GM21423 (cell line): Measurements from ENCODE around the gene ADARB2.

ENCODE experiments used
- ATAC-seq: cut with Tn5 transposase; IDR thresholded peaks from one replicate; pipeline ENCODE4 v1.9.1; 2021; ENCODE audit warnings: mild to moderate bottlenecking, moderate library complexity; ENCODE audit not compliant: unreplicated experiment

Gene ADARB2

DNA sequence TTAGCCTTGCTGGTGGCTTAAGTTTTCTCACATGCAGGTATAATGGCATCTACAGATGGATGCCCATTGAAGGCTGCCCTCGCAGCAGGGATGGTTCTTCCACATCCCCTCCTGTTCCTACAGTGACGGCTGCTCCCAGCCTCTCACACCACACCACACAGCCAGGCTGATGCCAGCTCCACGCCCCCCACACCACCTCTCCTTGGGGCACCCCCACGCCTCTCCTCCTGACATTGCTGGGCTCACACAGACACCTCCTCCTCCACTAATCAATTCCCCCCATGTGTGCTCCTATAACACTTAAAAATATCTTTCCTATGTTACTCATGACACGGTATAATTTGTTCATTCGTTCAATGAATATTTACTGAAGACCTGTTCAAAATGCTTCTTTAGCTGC lies 437.1 kb downstream of the ADARB2 start:
- no peak for ATAC-seq

GRCh38 chr10:1299041-1299726 lies 438.1 kb downstream of the ADARB2 start:
- ATAC-seq, result no peak

GRCh38 chr10:1297566-1298301 lies 439.6 kb downstream of the ADARB2 start:
- no peak for ATAC-seq

DNA sequence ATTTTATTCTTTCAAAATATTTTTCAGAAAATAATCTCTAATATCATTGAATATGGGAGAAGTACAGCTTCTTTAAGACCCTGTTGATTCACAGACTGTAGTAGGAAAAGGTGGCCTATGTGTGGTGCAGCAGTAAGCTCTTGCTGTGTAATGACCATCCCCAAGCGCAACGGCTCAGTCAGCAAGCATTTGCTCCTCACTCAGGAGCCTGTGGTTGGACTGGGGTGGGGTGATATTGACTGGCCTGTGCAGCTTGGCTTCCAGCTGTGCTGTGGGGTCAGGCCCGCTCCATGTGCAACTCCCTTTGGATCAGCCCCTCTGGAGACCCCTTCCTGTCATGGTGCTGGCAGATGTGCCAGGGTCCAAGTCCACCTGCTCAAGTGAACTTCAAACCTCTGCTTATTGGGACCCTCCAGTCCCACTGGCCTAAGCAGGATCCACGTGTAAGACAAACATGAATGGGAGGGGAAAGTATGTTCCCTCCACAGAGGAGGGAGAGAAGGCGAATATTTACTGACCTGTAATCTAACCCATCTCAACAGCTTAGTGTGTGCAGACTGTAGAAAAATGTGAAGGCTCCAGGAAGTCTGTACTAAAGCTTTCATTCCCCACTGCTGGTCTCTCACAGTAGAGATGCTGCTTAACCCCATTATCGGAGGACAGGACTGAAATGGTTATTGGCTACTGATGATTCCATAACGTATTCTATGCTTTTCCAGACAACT lies 441.4 kb downstream of the ADARB2 start:
- no peak for ATAC-seq

GRCh38 chr10:1294748-1295147 lies 442.6 kb downstream of the ADARB2 start:
- no peak for ATAC-seq

DNA sequence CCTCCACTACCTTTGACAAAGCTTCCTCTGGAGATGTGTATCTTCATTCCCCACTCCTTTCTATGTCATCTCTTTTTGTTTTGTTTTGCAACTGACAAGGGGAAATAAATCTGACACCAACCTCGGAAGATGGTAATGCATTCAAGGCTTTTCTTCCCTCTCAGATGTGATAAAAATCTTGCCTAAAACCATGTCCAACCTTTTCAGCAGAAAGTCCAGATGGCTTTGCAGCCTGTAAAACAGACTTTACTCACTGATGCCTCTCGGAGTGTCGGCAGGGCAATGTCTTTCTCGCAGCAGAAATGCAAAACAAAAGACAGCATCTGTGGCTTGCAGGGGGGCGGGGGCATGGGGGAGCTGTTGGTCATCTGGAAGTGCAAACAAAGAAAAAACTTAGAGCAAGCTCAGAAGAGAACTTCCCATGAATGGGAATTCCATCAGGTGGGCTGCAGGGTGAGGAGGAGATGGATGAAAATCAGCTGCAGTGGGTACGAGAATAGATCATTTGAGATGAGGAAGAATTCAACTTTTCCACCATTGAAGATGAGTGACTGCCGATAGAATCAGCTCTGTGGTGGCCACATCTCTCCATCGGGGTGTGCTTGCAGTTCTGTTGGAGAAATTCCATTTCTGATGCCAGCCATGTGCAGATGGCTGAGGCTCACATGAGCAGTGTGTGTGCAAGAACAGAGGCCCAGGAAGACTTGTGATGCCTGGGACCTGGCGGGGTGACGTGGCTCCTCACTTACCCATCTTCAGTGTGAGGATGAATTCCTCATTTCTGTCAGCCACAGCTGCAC lies 443.5 kb downstream of the ADARB2 start:
- no peak for ATAC-seq

DNA sequence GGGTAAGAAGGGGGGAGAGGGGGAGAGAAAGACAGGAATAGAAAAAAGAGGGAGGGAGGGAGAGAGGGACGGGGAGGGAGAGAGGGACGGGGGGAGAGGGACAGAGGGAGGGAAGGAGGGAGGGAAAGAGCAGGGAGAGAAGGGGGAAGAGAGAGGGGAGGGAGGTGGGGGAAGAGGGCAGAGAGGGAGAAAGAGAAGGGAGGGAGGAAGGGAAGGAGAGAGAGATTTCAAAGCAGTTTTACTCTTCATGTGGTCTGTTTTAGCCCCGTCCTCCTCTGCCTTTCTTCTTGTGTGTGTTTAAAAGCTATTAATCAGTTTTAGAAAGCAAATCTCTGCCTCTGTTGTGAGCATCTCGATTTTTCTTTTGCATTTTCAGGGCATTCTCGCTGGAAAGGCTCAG lies 444.2 kb downstream of the ADARB2 start:
- ATAC-seq, result no peak

DNA sequence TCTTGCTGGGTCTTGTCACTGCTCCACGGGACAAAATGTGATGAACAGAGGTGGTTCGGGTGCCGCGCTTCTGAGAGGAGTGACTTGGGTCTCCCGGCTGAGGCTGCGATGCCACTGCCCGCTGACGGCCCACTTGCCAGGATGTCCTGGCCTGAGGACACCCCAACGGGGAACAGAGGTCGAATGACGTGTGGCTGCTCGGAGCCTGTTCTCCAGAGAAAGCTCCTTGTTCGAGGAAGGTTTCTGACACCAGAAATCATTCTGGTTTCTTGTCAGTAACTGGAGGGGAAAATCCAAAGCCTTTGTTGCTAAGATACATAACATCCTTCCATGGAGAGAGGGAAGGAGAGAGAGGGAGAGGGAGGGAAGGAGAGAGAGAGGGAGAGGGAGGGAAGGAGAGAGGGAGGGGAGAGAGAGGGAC lies 444.7 kb downstream of the ADARB2 start:
- ATAC-seq, result no peak

DNA sequence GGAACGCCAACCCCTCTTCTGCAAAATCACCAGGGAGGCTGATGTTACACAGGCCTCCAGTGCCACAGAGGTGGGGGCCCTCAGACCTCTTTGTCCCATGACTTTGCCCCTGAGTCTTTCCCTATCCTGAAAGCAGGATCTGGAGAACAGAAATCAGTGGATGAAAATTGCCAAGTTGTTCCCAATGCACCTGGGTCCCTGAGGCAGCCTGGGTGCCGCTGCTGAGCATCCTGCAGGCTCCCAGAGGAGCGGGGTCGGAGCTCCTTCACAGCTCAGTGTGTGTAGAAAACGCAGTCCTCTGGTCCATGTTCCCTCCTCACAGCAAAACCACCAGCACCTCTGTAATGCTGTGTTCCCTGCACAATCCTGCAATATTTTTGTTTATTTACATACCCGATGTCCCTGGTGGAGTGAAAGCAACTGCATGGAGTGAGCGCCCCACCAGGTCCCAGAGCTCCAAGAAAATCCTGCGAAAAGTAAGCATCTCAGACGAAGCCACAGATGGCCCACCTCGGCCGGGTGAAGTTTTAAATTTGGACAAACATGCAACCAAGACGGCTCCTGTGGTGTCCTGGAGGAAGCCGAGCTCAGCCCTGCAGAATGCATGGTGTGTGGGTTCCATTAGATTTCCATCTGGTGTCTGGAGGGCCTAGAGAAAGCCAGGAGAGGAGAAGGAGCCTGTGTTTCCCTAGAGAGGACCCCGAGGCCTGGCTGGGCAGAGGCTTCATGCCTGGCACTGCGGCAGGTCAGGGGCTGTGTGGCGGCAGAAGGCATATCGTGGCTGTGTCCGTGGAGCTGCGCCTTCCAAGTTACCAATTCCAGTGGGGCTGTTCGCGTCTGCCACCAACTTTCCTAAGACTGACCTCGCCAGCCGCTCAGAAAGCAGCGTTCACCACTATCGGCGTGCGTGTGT lies 445.9 kb downstream of the ADARB2 start:
- no peak for ATAC-seq

- ATAC-seq, result no peak
Observed at GRCh38 chr10:1290071-1290471, 447.3 kb downstream of the ADARB2 start.

GRCh38 chr10:1289591-1289990 lies 447.7 kb downstream of the ADARB2 start:
- no peak for ATAC-seq

- ATAC-seq, result no peak
Observed at GRCh38 chr10:1287971-1288401, 449.3 kb downstream of the ADARB2 start.

DNA sequence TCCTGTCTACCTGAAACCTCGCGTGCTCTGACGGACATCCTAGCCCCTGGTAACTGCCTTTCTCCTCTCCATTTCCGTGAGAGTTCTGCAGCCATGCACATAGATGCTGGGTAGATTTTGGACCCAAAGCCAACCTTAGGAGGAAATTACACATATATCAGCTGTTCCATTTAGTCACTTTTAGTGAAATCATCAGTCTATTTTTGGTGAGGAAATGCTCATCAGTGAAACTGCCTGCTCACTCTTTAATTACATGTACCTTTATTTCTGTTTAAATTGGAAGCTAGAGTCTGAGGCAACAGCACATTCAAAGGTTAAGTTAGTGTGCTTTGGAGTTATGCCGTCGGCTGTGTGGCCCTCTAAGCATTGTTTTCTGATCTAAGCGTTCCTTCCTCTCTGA lies 449.8 kb downstream of the ADARB2 start:
- no peak for ATAC-seq

- no peak for ATAC-seq
Observed at GRCh38 chr10:1284076-1284475, 453.2 kb downstream of the ADARB2 start.

DNA sequence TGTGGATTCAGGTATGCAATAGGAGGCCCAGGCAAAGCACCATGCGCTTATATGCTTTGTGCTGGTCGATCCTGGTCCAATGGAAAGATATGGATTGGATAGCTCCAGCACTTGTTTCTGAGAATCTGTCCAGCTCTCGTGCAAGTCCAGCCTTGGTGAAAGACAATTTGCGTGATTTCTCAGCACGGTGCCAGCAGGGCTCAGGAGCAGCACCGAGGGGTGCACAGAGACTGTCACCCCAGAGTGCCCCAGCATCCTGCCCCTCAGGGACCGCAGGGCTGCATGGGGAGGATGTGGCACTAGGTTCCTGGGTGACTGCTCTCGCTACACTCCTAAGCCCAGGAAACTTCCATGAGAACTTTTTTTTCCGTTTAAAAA lies 455.9 kb downstream of the ADARB2 start:
- ATAC-seq, result no peak

DNA sequence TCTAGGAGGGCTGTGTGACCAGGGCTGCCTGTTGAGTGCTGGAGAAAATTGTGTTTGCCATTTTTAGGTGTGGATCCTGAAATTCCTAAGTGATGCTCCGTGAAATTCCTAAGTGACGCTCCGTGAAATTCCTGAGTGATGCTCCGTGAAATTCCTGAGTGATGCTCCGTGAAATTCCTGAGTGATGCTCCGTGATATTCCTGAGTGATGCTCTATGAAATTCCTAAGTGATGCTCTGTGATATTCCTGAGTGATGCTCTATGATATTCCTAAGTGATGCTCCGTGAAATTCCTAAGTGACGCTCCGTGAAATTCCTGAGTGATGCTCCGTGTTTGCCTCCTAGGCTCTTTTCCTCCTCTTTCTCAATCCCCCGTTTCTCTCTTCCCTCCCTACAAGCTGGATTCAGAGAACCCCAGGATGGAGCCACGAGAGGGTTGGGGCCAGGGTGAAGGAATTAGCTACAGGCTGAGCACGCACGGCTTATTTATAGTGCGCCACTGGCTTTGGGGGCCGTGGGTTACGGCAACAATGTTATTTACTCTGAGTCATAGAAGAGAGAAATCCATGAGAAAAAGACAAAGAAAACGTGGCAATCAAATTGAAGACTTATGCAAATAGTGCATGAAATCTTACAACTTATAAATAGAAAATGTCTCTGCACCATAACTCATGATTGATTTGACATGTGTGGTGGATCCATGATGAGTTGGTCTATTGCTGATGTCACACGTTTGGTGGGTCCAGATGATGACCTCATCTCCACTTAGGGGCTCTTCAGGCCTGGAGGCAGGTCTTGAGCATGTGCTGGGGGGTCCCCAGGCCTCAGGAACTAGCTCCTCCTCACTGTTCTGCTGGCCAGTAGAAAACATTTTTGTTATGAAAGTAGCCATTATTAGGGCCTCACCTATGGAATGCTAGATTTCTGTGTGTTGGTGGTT lies 456.6 kb downstream of the ADARB2 start:
- ATAC-seq, result no peak

DNA sequence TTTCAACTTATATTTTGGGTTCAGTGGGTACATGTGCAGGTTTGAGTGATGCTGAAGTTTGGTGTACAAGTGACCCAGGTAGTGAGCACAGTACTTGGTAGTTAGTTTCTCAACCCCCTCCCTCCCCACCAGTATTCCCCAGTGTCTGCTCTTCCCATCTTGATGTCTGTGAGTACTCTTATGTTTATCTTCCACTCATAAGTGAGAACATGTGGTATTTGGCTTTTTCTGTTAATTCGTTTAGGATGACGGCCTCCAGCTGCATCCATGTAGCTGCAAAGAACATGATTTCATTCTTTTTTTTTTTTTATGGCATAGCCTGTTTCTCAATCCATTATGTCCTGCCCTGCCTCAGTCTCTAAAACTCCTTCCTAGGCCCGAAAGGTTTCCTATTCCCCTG lies 459.0 kb downstream of the ADARB2 start:
- ATAC-seq, result no peak

DNA sequence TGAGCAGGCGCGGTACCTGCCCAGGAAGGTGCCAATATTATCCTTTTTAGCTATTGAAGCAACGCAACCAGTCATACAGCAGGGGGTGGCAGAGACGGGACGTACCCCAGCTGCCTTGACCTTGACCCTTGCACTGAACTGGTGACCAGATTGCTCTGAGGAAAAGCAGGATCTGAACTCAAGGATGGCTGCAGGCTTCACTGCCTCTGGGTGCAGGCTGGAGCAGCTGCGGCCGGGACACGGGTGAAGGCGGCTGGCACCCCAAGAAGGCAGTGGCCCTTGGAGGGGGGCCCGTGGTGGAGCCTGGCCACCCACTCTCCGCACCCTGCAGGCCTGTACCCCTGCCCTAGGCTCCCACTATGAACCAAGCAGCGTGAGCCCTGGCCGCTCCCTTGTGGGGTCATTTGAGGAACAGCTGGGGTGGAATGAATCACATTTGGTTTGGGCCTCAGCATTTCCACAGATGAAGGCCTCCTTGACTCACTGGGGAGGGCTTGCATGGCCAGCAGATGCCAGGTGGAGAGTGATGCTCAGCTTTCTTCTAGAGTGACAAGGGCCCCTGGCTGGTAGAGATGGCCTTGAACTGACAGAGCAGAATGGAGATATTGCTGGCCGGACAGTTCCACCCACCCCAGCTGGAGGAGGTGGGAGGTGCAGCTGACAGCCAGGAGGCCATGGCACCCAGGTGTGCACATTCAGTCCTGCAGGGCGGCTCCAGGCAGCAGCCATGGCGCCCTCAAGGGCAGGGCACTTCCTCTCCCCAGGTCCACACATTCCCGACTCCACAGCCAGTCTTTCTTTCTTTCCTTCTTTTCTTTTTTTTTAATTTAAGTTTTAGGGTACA lies 462.4 kb downstream of the ADARB2 start:
- ATAC-seq, result no peak
